Measurements from ENCODE around the gene DDX39A. TPM values are rescaled to one million over a fixed set of nuclear protein-coding genes. Genes with fewer than 3 reads are reported as not detected.

Gene DDX39A
- total and polyA plus RNA-seq, 2 of the 13 experiments (the other 11 are each of a cell fraction or from before 2014, with no cell fraction given) = 34.6 to 90.4 TPM

DNA sequence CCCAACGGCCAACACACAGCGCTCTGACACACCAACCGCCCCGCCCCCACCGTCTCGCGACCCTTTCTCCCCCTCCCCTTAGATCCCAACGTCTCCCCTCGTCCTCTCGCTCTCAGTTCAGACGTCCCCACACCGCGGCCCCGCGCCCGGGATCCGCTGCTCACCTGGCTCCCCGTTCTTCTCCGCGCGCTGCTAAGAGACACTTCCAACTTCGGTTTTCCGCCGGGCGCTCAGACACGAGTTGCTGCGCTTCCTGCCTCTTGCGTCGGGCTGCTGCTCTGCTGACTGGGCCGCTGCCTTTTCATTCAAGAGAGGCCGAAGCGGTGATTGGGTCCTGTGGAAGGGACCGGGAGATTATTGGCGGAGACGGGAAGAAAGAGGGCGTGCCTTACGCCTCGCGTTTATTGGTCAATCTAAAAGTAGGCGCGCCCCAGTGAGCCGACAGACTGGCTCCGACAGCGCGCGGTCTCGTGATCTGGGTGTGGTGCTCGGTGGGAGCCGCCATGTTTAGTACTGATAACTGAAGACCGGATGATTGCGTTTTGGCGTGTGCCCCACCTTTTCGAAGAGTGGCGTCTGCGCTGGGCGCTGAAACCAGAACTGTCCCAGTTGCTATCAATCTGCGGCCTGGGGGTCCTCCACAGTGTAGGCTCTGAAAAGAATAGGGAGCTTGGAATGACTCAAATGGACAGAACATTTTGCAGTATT lies at the start of gene DDX39A (continued):
- TF ChIP-seq HMGXB4 (CRISPR knock-in tag; IDR thresholded peaks at IDR 0.05; ENCODE audit: borderline replicate concordance in 1 of 2, low read depth in 1 of 2) (0 out of 4 replicates have a peak, but pooled peaks of 1 of the 2 experiments have one; percentile 2), NFYB (CRISPR knock-in tag; IDR thresholded peaks at IDR 0.05) (peak; percentile 95), IKZF4 (CRISPR knock-in tag; IDR thresholded peaks at IDR 0.05; ENCODE audit: borderline replicate concordance, low read depth, not compliant biosample characterization) (no peak), ZNF546 (CRISPR knock-in tag; conservative IDR thresholded peaks at IDR 0.05) (peak; percentile 79; the same call in 1 of the 2 replicates), MXD1 (CRISPR knock-in tag; IDR thresholded peaks at IDR 0.05) (peak; percentile 90), TMF1 (CRISPR knock-in tag; IDR thresholded peaks at IDR 0.05; ENCODE audit: low read depth) (peak; percentile 60; the same call in 1 of the 2 replicates), ZNF792 (CRISPR knock-in tag; IDR thresholded peaks at IDR 0.05) (no peak), HDAC2 (CRISPR knock-in tag; IDR thresholded peaks at IDR 0.05) (no peak), ATF7 (IDR thresholded peaks at IDR 0.05) (no peak), ATF7 (CRISPR knock-in tag; IDR thresholded peaks at IDR 0.05) (peak; percentile 49; the same call in 1 of the 2 replicates), SIN3B (IDR thresholded peaks at IDR 0.05; ENCODE audit: low read length) (0 out of 2 replicates have a peak, but pooled peaks have one; percentile 46), ZFY (CRISPR knock-in tag; IDR thresholded peaks at IDR 0.05) (no peak), RBM39 (IDR thresholded peaks at IDR 0.05; ENCODE audit: low read depth, low read length, poor library complexity, severe bottlenecking) (peak; percentile 87), ZNF747 (CRISPR knock-in tag; IDR thresholded peaks at IDR 0.05; ENCODE audit: borderline replicate concordance) (peak; percentile 88), HNRNPL (IDR thresholded peaks at IDR 0.05; ENCODE audit: low read depth, low read length) (no peak), ZNF296 (CRISPR knock-in tag; conservative IDR thresholded peaks at IDR 0.05) (no peak), NFATC3 (CRISPR knock-in tag; IDR thresholded peaks at IDR 0.05) (0 out of 2 replicates have a peak, but pooled peaks have one; percentile 31), MLLT10 (CRISPR knock-in tag; IDR thresholded peaks at IDR 0.05) (no peak), ELF4 (CRISPR knock-in tag; IDR thresholded peaks at IDR 0.05; ENCODE audit: borderline replicate concordance) (peak; percentile 89), GABPB1 (CRISPR knock-in tag; IDR thresholded peaks at IDR 0.05) (peak; percentile 86)
- TF ChIP-seq, protein P1, sequence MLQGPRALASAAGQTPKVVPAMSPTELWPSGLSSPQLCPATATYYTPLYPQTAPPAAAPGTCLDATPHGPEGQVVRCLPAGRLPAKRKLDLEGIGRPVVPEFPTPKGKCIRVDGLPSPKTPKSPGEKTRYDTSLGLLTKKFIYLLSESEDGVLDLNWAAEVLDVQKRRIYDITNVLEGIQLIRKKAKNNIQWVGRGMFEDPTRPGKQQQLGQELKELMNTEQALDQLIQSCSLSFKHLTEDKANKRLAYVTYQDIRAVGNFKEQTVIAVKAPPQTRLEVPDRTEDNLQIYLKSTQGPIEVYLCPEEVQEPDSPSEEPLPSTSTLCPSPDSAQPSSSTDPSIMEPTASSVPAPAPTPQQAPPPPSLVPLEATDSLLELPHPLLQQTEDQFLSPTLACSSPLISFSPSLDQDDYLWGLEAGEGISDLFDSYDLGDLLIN (CRISPR knock-in tag; IDR thresholded peaks at IDR 0.05; ENCODE audit: borderline replicate concordance) = no peak
- TF ChIP-seq, protein P2, sequence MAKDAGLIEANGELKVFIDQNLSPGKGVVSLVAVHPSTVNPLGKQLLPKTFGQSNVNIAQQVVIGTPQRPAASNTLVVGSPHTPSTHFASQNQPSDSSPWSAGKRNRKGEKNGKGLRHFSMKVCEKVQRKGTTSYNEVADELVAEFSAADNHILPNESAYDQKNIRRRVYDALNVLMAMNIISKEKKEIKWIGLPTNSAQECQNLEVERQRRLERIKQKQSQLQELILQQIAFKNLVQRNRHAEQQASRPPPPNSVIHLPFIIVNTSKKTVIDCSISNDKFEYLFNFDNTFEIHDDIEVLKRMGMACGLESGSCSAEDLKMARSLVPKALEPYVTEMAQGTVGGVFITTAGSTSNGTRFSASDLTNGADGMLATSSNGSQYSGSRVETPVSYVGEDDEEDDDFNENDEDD (CRISPR knock-in tag; IDR thresholded peaks at IDR 0.05; ENCODE audit: borderline replicate concordance) = peak; percentile 68; the same call in 1 of the 2 replicates
- TF ChIP-seq, protein P3, sequence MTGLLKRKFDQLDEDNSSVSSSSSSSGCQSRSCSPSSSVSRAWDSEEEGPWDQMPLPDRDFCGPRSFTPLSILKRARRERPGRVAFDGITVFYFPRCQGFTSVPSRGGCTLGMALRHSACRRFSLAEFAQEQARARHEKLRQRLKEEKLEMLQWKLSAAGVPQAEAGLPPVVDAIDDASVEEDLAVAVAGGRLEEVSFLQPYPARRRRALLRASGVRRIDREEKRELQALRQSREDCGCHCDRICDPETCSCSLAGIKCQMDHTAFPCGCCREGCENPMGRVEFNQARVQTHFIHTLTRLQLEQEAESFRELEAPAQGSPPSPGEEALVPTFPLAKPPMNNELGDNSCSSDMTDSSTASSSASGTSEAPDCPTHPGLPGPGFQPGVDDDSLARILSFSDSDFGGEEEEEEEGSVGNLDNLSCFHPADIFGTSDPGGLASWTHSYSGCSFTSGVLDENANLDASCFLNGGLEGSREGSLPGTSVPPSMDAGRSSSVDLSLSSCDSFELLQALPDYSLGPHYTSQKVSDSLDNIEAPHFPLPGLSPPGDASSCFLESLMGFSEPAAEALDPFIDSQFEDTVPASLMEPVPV (CRISPR knock-in tag; IDR thresholded peaks at IDR 0.05) = peak; percentile 89; the same call in 1 of the 2 replicates
